HepG2 (cell line): ENCODE measurements around the gene PLEKHB1. TPM values are rescaled to one million over a fixed set of nuclear protein-coding genes. Genes with fewer than 3 reads are reported as not detected.

Experiments
- GFI1 ChIP-seq: sonication (generic); formaldehyde crosslinking; IDR thresholded peaks from 2 replicates; pipeline ENCODE4 v1.5.0; 2020; ENCODE audit warnings: missing genetic modification reagents, mild to moderate bottlenecking, borderline replicate concordance
- HMGXB4 ChIP-seq, 2 experiments: sonication (generic) in 1 of 2; formaldehyde crosslinking in 1 of 2; IDR thresholded peaks; 2 replicates each; pipeline versions ENCODE4 v1.4.0 to v1.6.1; 2018 to 2020; ENCODE audit warnings: missing genetic modification reagents in 2 of 2, borderline replicate concordance in 1 of 2, low read depth in 1 of 2, mild to moderate bottlenecking in 1 of 2, missing biosample characterization in 1 of 2
- HNF4G ChIP-seq, 2 experiments: sonication (generic) in 1 of 2; formaldehyde crosslinking in 1 of 2; IDR thresholded peaks; 2 replicates each; pipeline versions ENCODE4 v1.4.0 to v1.6.1; 2011 to 2020; ENCODE audit warnings: borderline replicate concordance in 2 of 2, low read depth in 2 of 2, mild to moderate bottlenecking in 2 of 2, low read length in 1 of 2, missing genetic modification reagents in 1 of 2, moderate library complexity in 1 of 2
- HOXA9 ChIP-seq: sonication (generic); formaldehyde crosslinking; IDR thresholded peaks from 2 replicates; pipeline ENCODE4 v1.8.1; 2022; ENCODE audit warnings: missing genetic modification reagents, mild to moderate bottlenecking, moderate library complexity, borderline replicate concordance
- IKZF1 ChIP-seq: fragments of 450-650 bp; IDR thresholded peaks from 2 replicates; pipeline ENCODE4 v1.7.1; 2016
- MXI1 ChIP-seq: IDR thresholded peaks from 3 replicates; pipeline ENCODE4 v1.6.1; 2012; ENCODE audit warnings: low read depth, low read length, inconsistent platforms, borderline replicate concordance
- NONO ChIP-seq, 2 experiments: fragments of 450-650 bp in 1 of 2; sonication (generic) in 1 of 2; formaldehyde crosslinking in 1 of 2; IDR thresholded peaks in 1 of 2; conservative IDR thresholded peaks in 1 of 2; 2 replicates each; pipeline versions ENCODE4 v1.6.1 to v1.8.0; 2017 to 2022; ENCODE audit warnings: mild to moderate bottlenecking in 1 of 2, missing genetic modification reagents in 1 of 2, moderate library complexity in 1 of 2
- PAX8 ChIP-seq: sonication (generic); formaldehyde crosslinking; IDR thresholded peaks from 2 replicates; pipeline ENCODE4 v1.8.0; 2022; ENCODE audit warnings: mild to moderate bottlenecking, missing genetic modification reagents, borderline replicate concordance
- PRDM10 ChIP-seq: sonication (generic); formaldehyde crosslinking; IDR thresholded peaks from 2 replicates; pipeline ENCODE4 v1.4.0; 2020; ENCODE audit warnings: low read depth, missing genetic modification reagents
- STAG1 ChIP-seq: sonication (generic); formaldehyde crosslinking; IDR thresholded peaks from 2 replicates; pipeline ENCODE4 v1.4.0; 2020; ENCODE audit warnings: missing genetic modification reagents
- TBX2 ChIP-seq: sonication (generic); formaldehyde crosslinking; IDR thresholded peaks from 2 replicates; pipeline ENCODE4 v1.5.0; 2020; ENCODE audit warnings: missing genetic modification reagents, mild to moderate bottlenecking, borderline replicate concordance
- THAP8 ChIP-seq: sonication (generic); formaldehyde crosslinking; IDR thresholded peaks from 2 replicates; pipeline ENCODE4 v1.5.1; 2020; ENCODE audit warnings: missing genetic modification reagents, mild to moderate bottlenecking, borderline replicate concordance
- ZNF333 ChIP-seq: sonication (generic); formaldehyde crosslinking; IDR thresholded peaks from 2 replicates; pipeline ENCODE4 v1.4.0; 2020; ENCODE audit warnings: mild to moderate bottlenecking, missing genetic modification reagents, borderline replicate concordance
- ZNF629 ChIP-seq: sonication (generic); formaldehyde crosslinking; conservative IDR thresholded peaks from 2 replicates; pipeline ENCODE4 v1.5.0; 2020; ENCODE audit warnings: missing genetic modification reagents
- ZSCAN22 ChIP-seq: sonication (generic); formaldehyde crosslinking; IDR thresholded peaks from 2 replicates; pipeline ENCODE4 v1.4.0; 2020; ENCODE audit warnings: mild to moderate bottlenecking, missing genetic modification reagents
- polyA plus RNA-seq, 8 experiments: library from polyadenylated mRNA; depleted of rRNA in 3 of 8; stranded (reverse) in 7 of 8; unstranded in 1 of 8; fragments of >200 nt; fragmentation: Illumina TruSeq in 4 of 8; extraction: Trizol in 4 of 8; gene quantifications; 2 replicates each; pipeline versions ENCODE4 v1.2.1 to v1.2.3, GENCODE V29; 2011 to 2016; ENCODE audit warnings: low read depth in 4 of 8, missing spikeins in 1 of 8, mixed read lengths in 1 of 8; ENCODE audit not compliant: insufficient read depth in 1 of 8
- total RNA-seq, 5 experiments: library from RNA; depleted of rRNA; stranded (reverse); fragments of >200 nt; fragmentation: Illumina TruSeq; extraction: Trizol; gene quantifications; 2 replicates each; pipeline ENCODE4 v1.2.3, GENCODE V29; 2016; ENCODE audit warnings: low read depth in 1 of 5
- TF ChIP-seq, protein P1 (sequence below): sonication (generic); formaldehyde crosslinking; conservative IDR thresholded peaks from 2 replicates; pipeline ENCODE4 v1.4.0; 2020; ENCODE audit warnings: missing genetic modification reagents
- TF ChIP-seq, protein P2 (sequence below): sonication (generic); formaldehyde crosslinking; IDR thresholded peaks from 2 replicates; pipeline ENCODE4 v1.9.0; 2021; ENCODE audit warnings: missing genetic modification reagents, mild to moderate bottlenecking, borderline replicate concordance

PLEKHB1 gene
- total and polyA plus RNA-seq, 2 of the 13 experiments (the other 11 are each of a cell fraction or from before 2014, with no cell fraction given) = 68.0 to 99.3 TPM

DNA sequence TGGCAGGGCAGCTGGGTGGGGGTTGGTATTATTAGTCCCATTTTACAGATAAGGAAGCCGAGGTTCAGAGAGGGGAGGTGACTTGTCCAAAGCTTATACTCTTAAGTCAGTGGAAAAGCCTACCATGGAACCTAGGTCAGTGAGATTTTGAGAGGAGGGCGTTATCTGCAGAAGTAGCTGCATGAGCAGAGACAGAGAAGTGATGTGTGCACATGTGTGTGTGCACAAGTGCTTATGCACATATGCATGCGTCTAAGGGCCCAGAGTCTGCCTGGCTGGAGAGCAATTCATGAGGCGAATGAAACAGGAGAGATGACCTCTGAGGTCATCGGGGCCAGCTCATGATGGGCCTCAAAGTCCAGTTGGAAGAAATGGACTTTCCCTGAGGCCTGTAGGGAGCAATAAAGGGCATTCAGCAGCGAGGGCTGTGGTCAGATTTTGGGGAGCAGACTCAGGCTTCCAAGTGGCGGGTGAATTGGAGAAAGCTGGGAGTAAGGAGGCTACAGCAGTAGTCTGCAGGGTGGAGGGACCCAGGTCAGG is 8.2 kb downstream of the PLEKHB1 start (continued):
- TF ChIP-seq ZNF333 (CRISPR knock-in tag) (no peak), ZNF629 (CRISPR knock-in tag) (peak; percentile 96), TBX2 (CRISPR knock-in tag) (peak; percentile 63; the same call in 1 of the 2 replicates), PRDM10 (CRISPR knock-in tag) (0 out of 2 replicates have a peak, but pooled peaks have one; percentile 48), IKZF1 (no peak), HNF4G (IDR thresholded peaks at IDR 0.05; ENCODE audit: borderline replicate concordance, low read depth, low read length) (peak; percentile 83), HNF4G (CRISPR knock-in tag; IDR thresholded peaks at IDR 0.05; ENCODE audit: borderline replicate concordance, low read depth) (no peak), STAG1 (CRISPR knock-in tag) (no peak), THAP8 (CRISPR knock-in tag) (no peak), PAX8 (CRISPR knock-in tag) (no peak), GFI1 (no peak), ZSCAN22 (CRISPR knock-in tag) (no peak), NONO (IDR thresholded peaks at IDR 0.05) (no peak), NONO (CRISPR knock-in tag; conservative IDR thresholded peaks at IDR 0.05) (no peak), MXI1 (peak; percentile 51; the same call in 1 of the 3 replicates), HMGXB4 (CRISPR knock-in tag; IDR thresholded peaks at IDR 0.05; ENCODE audit: borderline replicate concordance in 1 of 2, low read depth in 1 of 2) (no peak), HOXA9 (no peak)
- TF ChIP-seq, protein P1, sequence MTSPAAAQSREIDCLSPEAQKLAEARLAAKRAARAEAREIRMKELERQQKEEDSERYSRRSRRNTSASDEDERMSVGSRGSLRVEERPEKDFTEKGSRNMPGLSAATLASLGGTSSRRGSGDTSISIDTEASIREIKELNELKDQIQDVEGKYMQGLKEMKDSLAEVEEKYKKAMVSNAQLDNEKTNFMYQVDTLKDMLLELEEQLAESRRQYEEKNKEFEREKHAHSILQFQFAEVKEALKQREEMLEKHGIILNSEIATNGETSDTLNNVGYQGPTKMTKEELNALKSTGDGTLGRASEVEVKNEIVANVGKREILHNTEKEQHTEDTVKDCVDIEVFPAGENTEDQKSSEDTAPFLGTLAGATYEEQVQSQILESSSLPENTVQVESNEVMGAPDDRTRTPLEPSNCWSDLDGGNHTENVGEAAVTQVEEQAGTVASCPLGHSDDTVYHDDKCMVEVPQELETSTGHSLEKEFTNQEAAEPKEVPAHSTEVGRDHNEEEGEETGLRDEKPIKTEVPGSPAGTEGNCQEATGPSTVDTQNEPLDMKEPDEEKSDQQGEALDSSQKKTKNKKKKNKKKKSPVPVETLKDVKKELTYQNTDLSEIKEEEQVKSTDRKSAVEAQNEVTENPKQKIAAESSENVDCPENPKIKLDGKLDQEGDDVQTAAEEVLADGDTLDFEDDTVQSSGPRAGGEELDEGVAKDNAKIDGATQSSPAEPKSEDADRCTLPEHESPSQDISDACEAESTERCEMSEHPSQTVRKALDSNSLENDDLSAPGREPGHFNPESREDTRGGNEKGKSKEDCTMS (CRISPR knock-in tag) = no peak
- TF ChIP-seq, protein P2, sequence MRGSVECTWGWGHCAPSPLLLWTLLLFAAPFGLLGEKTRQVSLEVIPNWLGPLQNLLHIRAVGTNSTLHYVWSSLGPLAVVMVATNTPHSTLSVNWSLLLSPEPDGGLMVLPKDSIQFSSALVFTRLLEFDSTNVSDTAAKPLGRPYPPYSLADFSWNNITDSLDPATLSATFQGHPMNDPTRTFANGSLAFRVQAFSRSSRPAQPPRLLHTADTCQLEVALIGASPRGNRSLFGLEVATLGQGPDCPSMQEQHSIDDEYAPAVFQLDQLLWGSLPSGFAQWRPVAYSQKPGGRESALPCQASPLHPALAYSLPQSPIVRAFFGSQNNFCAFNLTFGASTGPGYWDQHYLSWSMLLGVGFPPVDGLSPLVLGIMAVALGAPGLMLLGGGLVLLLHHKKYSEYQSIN = no peak
